OCI-LY1 (cell line): Measurements from ENCODE around the gene CACNA1E.
"Not testable (repeated sequence)": the region's sequence is repeated elsewhere in the genome, so short reads cannot be mapped to it uniquely, and the experiment has no call there.

ENCODE experiments used
- H2AFZ ChIP-seq: fragments of 200-600 bp; sonication (generic), shearing (Covaris generic); 2 replicates; pipeline ENCODE4 v1.6.0; 2014; ENCODE audit warnings: antibody characterized with exemption, mild to moderate bottlenecking, low read length
- H3F3A ChIP-seq: fragments of 200-600 bp; sonication (generic), shearing (Covaris generic); 2 replicates; pipeline ENCODE4 v1.6.0; 2014; ENCODE audit warnings: mild to moderate bottlenecking, antibody characterized with exemption, low read length, moderate library complexity; ENCODE audit not compliant: insufficient read depth
- H3K27ac ChIP-seq: fragments of 200-600 bp; sonication (generic); 2 replicates; pipeline ENCODE4 v1.5.1; 2014; ENCODE audit warnings: low read length, mixed run types, mild to moderate bottlenecking, low read depth; ENCODE audit not compliant: poor library complexity, severe bottlenecking
- H3K27me3 ChIP-seq: fragments of 200-600 bp; sonication (generic); 2 replicates; pipeline ENCODE4 v1.6.0; 2014; ENCODE audit warnings: antibody characterized with exemption, mild to moderate bottlenecking, low read length, moderate library complexity; ENCODE audit not compliant: insufficient read depth
- H3K36me3 ChIP-seq: fragments of 200-600 bp; sonication (generic); 2 replicates; pipeline ENCODE4 v1.6.1; 2014; ENCODE audit warnings: mild to moderate bottlenecking, antibody characterized with exemption, low read length, moderate library complexity, mixed read lengths; ENCODE audit not compliant: insufficient read depth
- H3K4me1 ChIP-seq: fragments of 200-600 bp; sonication (generic); 2 replicates; pipeline ENCODE4 v1.5.1; 2014; ENCODE audit warnings: mild to moderate bottlenecking, low read length, moderate library complexity; ENCODE audit not compliant: insufficient read depth, severe bottlenecking
- H3K4me2 ChIP-seq: fragments of 200-600 bp; sonication (generic), shearing (Covaris generic); 2 replicates; pipeline ENCODE4 v1.6.1; 2014; ENCODE audit warnings: low read length
- H3K4me3 ChIP-seq: fragments of 200-600 bp; sonication (generic); 2 replicates; pipeline ENCODE4 v1.5.1; 2014; ENCODE audit warnings: low read length, low read depth, mild to moderate bottlenecking, mixed read lengths; ENCODE audit not compliant: poor library complexity, severe bottlenecking
- H3K79me2 ChIP-seq: fragments of 200-600 bp; shearing (Covaris generic); 2 replicates; pipeline ENCODE4 v1.6.1; 2016; ENCODE audit warnings: mixed run types, low read length, mixed read lengths; ENCODE audit not compliant: insufficient read depth
- H3K9ac ChIP-seq: fragments of 200-600 bp; sonication (generic), shearing (Covaris generic); 2 replicates; pipeline ENCODE4 v1.6.1; 2014; ENCODE audit warnings: mild to moderate bottlenecking, low read length, mixed read lengths
- H3K9me2 ChIP-seq: fragments of 200-600 bp; sonication (generic), shearing (Covaris generic); 2 replicates; pipeline ENCODE4 v1.6.1; 2014; ENCODE audit warnings: low read depth, mild to moderate bottlenecking, low read length, mixed read lengths
- H3K9me3 ChIP-seq: fragments of 200-600 bp; shearing (Covaris generic); 2 replicates; pipeline ENCODE4 v1.6.1; 2014; ENCODE audit warnings: low read length, mixed read lengths
- H4K20me1 ChIP-seq: fragments of 200-600 bp; sonication (generic), shearing (Covaris generic); 2 replicates; pipeline ENCODE4 v1.6.0; 2016; ENCODE audit warnings: mild to moderate bottlenecking, low read length; ENCODE audit not compliant: insufficient read depth
- EZH2 ChIP-seq: fragments of 200-600 bp; sonication (generic), shearing (Covaris generic); IDR thresholded peaks from 2 replicates; pipeline ENCODE4 v1.8.0; 2017; ENCODE audit warnings: borderline replicate concordance, mixed run types, mild to moderate bottlenecking, antibody characterized with exemption, low read length, moderate library complexity, mixed read lengths
- TF ChIP-seq, protein P1 (sequence below): fragments of 200-600 bp; sonication (generic), shearing (Covaris generic); IDR thresholded peaks from 2 replicates; pipeline ENCODE4 v1.5.1; 2017; ENCODE audit warnings: mild to moderate bottlenecking, antibody characterized with exemption, low read length, moderate library complexity, mixed read lengths

Gene CACNA1E

GRCh38 chr1:181818459-181818858, 335.1 kb downstream of the CACNA1E start:
- Histone ChIP-seq H3K27me3 (no peaks in the 10 kb centered on the region), H3K9ac (no peak overlapping the region), H3K79me2 (no peaks in the 10 kb centered on the region), H4K20me1 (no peaks in the 10 kb centered on the region), H3K9me3 (no peaks in the 10 kb centered on the region), H3K4me2 (no peak overlapping the region), H3K36me3 (no peaks in the 10 kb centered on the region), H3K4me1 (no peaks in the 10 kb centered on the region), H3K4me3 (no peak overlapping the region), H3F3A (no peaks in the 10 kb centered on the region), H3K27ac (no peak overlapping the region), H3K9me2 (no peaks in the 10 kb centered on the region), H2AFZ (no peak overlapping the region)
- TF ChIP-seq, protein P1, sequence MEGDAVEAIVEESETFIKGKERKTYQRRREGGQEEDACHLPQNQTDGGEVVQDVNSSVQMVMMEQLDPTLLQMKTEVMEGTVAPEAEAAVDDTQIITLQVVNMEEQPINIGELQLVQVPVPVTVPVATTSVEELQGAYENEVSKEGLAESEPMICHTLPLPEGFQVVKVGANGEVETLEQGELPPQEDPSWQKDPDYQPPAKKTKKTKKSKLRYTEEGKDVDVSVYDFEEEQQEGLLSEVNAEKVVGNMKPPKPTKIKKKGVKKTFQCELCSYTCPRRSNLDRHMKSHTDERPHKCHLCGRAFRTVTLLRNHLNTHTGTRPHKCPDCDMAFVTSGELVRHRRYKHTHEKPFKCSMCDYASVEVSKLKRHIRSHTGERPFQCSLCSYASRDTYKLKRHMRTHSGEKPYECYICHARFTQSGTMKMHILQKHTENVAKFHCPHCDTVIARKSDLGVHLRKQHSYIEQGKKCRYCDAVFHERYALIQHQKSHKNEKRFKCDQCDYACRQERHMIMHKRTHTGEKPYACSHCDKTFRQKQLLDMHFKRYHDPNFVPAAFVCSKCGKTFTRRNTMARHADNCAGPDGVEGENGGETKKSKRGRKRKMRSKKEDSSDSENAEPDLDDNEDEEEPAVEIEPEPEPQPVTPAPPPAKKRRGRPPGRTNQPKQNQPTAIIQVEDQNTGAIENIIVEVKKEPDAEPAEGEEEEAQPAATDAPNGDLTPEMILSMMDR: no peak
- TF ChIP-seq EZH2: no peak

DNA sequence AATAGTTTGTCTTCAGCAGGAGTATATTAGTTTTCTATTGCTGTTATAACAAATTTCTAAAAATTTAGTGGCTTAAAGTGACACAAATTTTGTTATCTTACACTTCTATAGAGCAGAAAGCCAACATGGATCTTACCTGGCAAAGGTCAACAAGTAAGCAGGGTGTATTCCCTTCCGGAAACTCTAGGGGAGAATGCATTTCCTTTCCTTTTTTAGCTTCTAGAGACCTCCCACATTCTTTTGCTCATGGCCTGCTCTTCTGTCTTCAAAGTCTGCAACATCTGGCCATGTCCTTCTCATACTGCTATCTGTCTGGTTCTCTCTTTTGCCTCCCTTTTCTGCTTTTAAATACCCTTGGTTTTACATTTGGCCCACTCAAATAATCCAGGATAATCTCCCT, 335.6 kb downstream of the CACNA1E start:
- H3K9ac ChIP-seq: no peak overlapping the region
- no peaks in the 10 kb centered on the region for H4K20me1 ChIP-seq
- no peak overlapping the region for H3K4me2 ChIP-seq
- no peaks in the 10 kb centered on the region for H3K79me2 ChIP-seq
- H3K4me3 ChIP-seq: no peak overlapping the region
- no peak overlapping the region for H3K27ac ChIP-seq
- no peaks in the 10 kb centered on the region for H3K36me3 ChIP-seq
- no peaks in the 10 kb centered on the region for H3K9me3 ChIP-seq
- no peaks in the 10 kb centered on the region for H3K9me2 ChIP-seq
- no peaks in the 10 kb centered on the region for H3K4me1 ChIP-seq
- H3F3A ChIP-seq: no peaks in the 10 kb centered on the region
- no peak overlapping the region for H2AFZ ChIP-seq
- TF ChIP-seq, protein P1: no peak
- no peak for TF ChIP-seq EZH2
- H3K27me3 ChIP-seq: no peaks in the 10 kb centered on the region

DNA sequence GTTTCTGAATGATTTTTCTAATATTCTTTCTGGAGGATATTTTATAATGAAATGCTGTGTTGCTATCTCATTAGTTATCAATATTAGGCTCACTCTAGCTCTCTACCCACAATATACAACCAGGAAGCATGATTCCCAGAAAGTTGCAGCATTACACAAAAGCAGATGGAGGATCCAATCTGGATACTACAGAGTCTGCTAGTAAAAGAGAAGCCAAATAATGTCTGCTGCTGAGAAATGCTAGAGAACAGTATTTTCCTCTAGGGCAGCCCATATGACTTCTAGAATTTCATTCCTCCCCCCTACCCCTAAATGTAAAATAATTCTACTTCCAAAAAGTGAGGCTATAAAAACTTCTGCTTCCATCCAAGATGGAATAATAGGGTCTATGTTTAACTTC, 338.4 kb downstream of the CACNA1E start:
- Histone ChIP-seq H3F3A (no peaks in the 10 kb centered on the region), H3K4me2 (no peak overlapping the region), H3K27ac (no peak overlapping the region), H4K20me1 (no peaks in the 10 kb centered on the region), H3K79me2 (no peaks in the 10 kb centered on the region), H3K27me3 (no peaks in the 10 kb centered on the region), H2AFZ (no peak overlapping the region), H3K9me3 (no peaks in the 10 kb centered on the region), H3K4me1 (no peaks in the 10 kb centered on the region), H3K9me2 (no peaks in the 10 kb centered on the region), H3K4me3 (no peak overlapping the region), H3K9ac (no peak overlapping the region), H3K36me3 (no peaks in the 10 kb centered on the region)
- TF ChIP-seq, protein P1: no peak
- TF ChIP-seq EZH2: no peak

- not testable (repeated sequence) for H3K4me2 ChIP-seq, H3K4me1 ChIP-seq, H3K36me3 ChIP-seq, H4K20me1 ChIP-seq, H3K27me3 ChIP-seq, H3K4me3 ChIP-seq, H3K9me3 ChIP-seq, H3K9ac ChIP-seq, H3F3A ChIP-seq, H3K79me2 ChIP-seq, H3K9me2 ChIP-seq, H2AFZ ChIP-seq, H3K27ac ChIP-seq
These were observed 349.0 kb downstream of the CACNA1E start for GRCh38 chr1:181832173-181832880.
